BLaER1 (cell line): ENCODE results near the gene BRD9.

Experiments used
- H3K27ac ChIP-seq: shearing (Covaris generic); formaldehyde crosslinking; 2 replicates; pipeline ENCODE4 v1.8.1; 2022
- H3K27me3 ChIP-seq: shearing (Covaris generic); formaldehyde crosslinking; 2 replicates; pipeline ENCODE4 v1.8.1; 2022
- H3K36me3 ChIP-seq: shearing (Covaris generic); formaldehyde crosslinking; 2 replicates; pipeline ENCODE4 v1.8.1; 2022
- H3K4me1 ChIP-seq: shearing (Covaris generic); formaldehyde crosslinking; 2 replicates; pipeline ENCODE4 v1.8.1; 2022
- H3K4me2 ChIP-seq: shearing (Covaris generic); formaldehyde crosslinking; 2 replicates; pipeline ENCODE4 v1.8.1; 2022
- H3K4me3 ChIP-seq: shearing (Covaris generic); formaldehyde crosslinking; 2 replicates; pipeline ENCODE4 v1.8.1; 2022
- H3K9ac ChIP-seq: shearing (Covaris generic); formaldehyde crosslinking; 2 replicates; pipeline ENCODE4 v1.8.1; 2022
- H3K9me3 ChIP-seq: shearing (Covaris generic); formaldehyde crosslinking; 2 replicates; pipeline ENCODE4 v1.8.1; 2022
- H4K20me1 ChIP-seq: shearing (Covaris generic); formaldehyde crosslinking; 2 replicates; pipeline ENCODE4 v1.8.1; 2022
- Cebpa-rat ChIP-seq: shearing (Covaris generic); IDR thresholded peaks from 2 replicates; pipeline ENCODE4 v1.8.1; 2022

Gene BRD9

GRCh38 chr5:821504-821903 lies 71.1 kb downstream of the BRD9 start:
- Histone ChIP-seq H3K36me3 (peaks cover 18% of the 10 kb centered on the region; the same call in 1 of the 2 replicates), H3K9me3 (no peaks in the 10 kb centered on the region), H3K4me1 (no peaks in the 10 kb centered on the region), H3K27ac (no peak overlapping the region), H3K9ac (no peak overlapping the region), H3K4me2 (no peak overlapping the region), H3K27me3 (no peaks in the 10 kb centered on the region), H4K20me1 (no peaks in the 10 kb centered on the region), H3K4me3 (no peak overlapping the region)
- no peak for TF ChIP-seq Cebpa-rat

DNA sequence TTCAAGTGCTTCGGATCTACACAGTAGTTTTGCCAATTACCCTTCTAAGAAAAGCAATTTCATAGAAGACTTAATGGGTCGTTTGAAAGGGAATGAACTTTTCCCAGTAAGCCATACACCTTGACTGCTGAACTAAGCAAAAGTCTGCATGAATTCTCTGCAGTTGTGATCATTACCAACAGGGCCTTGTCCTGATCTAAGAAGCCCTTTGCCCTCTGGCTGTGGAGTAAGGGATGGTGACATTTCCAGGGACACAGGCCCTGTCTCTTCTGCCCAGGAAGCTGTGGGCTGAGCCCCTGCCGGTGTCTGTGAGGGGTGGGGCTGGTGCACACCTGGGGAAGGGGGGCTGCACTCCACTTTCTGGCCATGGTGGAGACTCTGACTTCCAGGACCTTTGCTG lies 72.4 kb downstream of the BRD9 start:
- peaks cover 6% of the 10 kb centered on the region for H3K9me3 ChIP-seq
- no peak for TF ChIP-seq Cebpa-rat
- H4K20me1 ChIP-seq: no peaks in the 10 kb centered on the region
- no peak overlapping the region for H3K4me3 ChIP-seq
- no peak overlapping the region for H3K27ac ChIP-seq
- peaks cover 24% of the 10 kb centered on the region for H3K36me3 ChIP-seq
- no peaks in the 10 kb centered on the region for H3K27me3 ChIP-seq
- H3K9ac ChIP-seq: no peak overlapping the region
- H3K4me1 ChIP-seq: no peaks in the 10 kb centered on the region
- no peak overlapping the region for H3K4me2 ChIP-seq

- Histone ChIP-seq H3K36me3 (peaks cover 20% of the 10 kb centered on the region), H3K27me3 (no peaks in the 10 kb centered on the region), H4K20me1 (no peaks in the 10 kb centered on the region), H3K27ac (no peak overlapping the region), H3K9ac (no peak overlapping the region), H3K4me2 (no peak overlapping the region), H3K4me3 (no peak overlapping the region), H3K9me3 (peaks cover 10% of the 10 kb centered on the region), H3K4me1 (no peaks in the 10 kb centered on the region)
- TF ChIP-seq Cebpa-rat: no peak
Measured at GRCh38 chr5:819078-819477, 73.5 kb downstream of the BRD9 start.

- H3K27ac ChIP-seq: no peak overlapping the region
- no peaks in the 10 kb centered on the region for H3K27me3 ChIP-seq
- no peaks in the 10 kb centered on the region for H3K4me1 ChIP-seq
- H3K36me3 ChIP-seq: peaks cover 9% of the 10 kb centered on the region
- H3K9ac ChIP-seq: no peak overlapping the region
- H4K20me1 ChIP-seq: no peaks in the 10 kb centered on the region
- H3K4me3 ChIP-seq: no peak overlapping the region
- peaks cover 10% of the 10 kb centered on the region for H3K9me3 ChIP-seq
- no peak for TF ChIP-seq Cebpa-rat
- no peak overlapping the region for H3K4me2 ChIP-seq
Measured at GRCh38 chr5:816176-816575, 76.4 kb downstream of the BRD9 start.

GRCh38 chr5:815449-815848 lies 77.2 kb downstream of the BRD9 start:
- Histone ChIP-seq H3K9ac (no peak overlapping the region), H3K4me2 (no peak overlapping the region), H3K4me1 (no peaks in the 10 kb centered on the region), H3K27ac (no peak overlapping the region), H3K36me3 (peaks cover 9% of the 10 kb centered on the region), H3K27me3 (no peaks in the 10 kb centered on the region), H3K4me3 (no peak overlapping the region), H3K9me3 (peaks cover 10% of the 10 kb centered on the region), H4K20me1 (no peaks in the 10 kb centered on the region)
- no peak for TF ChIP-seq Cebpa-rat
